ENCODE results near the gene ETS1. TPM values are rescaled to one million over a fixed set of nuclear protein-coding genes. Genes with fewer than 3 reads are reported as not detected.

ETS1 gene
- polyA plus RNA-seq, 1 donor from 2014 or later: 0.42 TPM

DNA sequence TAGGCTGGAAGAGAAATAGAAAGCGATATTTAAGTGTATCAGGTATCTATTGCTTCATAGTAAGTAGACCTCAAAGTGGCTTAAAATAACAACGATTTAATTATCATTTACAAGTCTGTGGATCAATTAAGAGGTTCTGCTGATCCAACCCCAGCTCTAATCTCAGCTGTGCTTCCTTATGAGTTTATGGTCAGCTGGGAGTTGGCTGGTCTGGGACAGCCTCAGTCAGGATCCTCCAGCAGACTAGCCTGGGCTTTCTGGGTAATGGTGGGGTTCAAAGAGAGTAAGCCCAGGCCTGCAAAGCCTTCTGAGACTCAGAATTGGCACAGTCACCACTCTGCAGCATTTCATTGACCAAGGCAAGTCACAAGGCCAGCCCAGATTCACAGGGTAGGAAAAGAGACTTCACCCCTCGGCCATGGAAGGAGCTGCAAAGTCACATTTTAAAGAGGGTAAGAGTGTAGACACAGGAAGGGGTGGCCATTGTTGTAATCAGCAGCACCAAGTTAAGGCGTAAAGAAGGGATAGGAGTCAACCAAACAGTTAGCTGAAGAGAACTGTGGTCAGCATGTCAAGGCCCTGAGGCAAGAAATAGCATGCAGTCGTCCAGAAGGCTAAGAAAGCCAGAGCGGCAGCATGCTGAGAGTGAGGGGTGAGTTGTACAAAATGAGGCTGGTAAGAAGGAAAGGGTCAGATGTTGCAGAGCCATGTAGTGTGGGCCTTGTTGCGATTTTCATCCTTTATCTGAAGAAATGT lies 168.2 kb downstream of the ETS1 start:
- Histone ChIP-seq H3K27ac (ENCODE audit: low read length) (no peak overlapping the region), H3K36me3 (ENCODE audit: insufficient read depth, low read length) (no peaks in the 10 kb centered on the region), H3K4me3 (ENCODE audit: low read length) (no peak overlapping the region), H3K79me2 (replicated peaks; ENCODE audit: insufficient read depth, low read length) (no peaks in the 10 kb centered on the region), H3K9me2 (ENCODE audit: insufficient read depth, low read length) (no peaks in the 10 kb centered on the region), H3K27me3 (ENCODE audit: insufficient read depth, low read depth, low read length) (no peaks in the 10 kb centered on the region), H3K4me2 (ENCODE audit: low read length) (no peak overlapping the region), H3K9ac (ENCODE audit: low read length) (no peak overlapping the region), H3K9me3 (ENCODE audit: low read length) (no peaks in the 10 kb centered on the region), H3F3A (ENCODE audit: insufficient read depth, low read length, poor library complexity, severe bottlenecking) (no peaks in the 10 kb centered on the region), H4K20me1 (ENCODE audit: insufficient read depth) (no peaks in the 10 kb centered on the region), H2AFZ (ENCODE audit: low read depth, low read length) (no peak overlapping the region)
- no peak for TF ChIP-seq RAD21 (conservative IDR thresholded peaks at IDR 0.05)
- TF ChIP-seq EP300 (conservative IDR thresholded peaks at IDR 0.05; ENCODE audit: poor library complexity, severe bottlenecking): no peak
- TF ChIP-seq, protein P1, sequence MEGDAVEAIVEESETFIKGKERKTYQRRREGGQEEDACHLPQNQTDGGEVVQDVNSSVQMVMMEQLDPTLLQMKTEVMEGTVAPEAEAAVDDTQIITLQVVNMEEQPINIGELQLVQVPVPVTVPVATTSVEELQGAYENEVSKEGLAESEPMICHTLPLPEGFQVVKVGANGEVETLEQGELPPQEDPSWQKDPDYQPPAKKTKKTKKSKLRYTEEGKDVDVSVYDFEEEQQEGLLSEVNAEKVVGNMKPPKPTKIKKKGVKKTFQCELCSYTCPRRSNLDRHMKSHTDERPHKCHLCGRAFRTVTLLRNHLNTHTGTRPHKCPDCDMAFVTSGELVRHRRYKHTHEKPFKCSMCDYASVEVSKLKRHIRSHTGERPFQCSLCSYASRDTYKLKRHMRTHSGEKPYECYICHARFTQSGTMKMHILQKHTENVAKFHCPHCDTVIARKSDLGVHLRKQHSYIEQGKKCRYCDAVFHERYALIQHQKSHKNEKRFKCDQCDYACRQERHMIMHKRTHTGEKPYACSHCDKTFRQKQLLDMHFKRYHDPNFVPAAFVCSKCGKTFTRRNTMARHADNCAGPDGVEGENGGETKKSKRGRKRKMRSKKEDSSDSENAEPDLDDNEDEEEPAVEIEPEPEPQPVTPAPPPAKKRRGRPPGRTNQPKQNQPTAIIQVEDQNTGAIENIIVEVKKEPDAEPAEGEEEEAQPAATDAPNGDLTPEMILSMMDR (IDR thresholded peaks at IDR 0.05; ENCODE audit: poor library complexity, severe bottlenecking): no peak
- no peak for TF ChIP-seq MXI1 (conservative IDR thresholded peaks at IDR 0.05; ENCODE audit: poor library complexity, severe bottlenecking)
- TF ChIP-seq POLR2AphosphoS5 (IDR thresholded peaks at IDR 0.05): no peak
- no peak for TF ChIP-seq EZH2 (IDR thresholded peaks at IDR 0.05; ENCODE audit: borderline replicate concordance, insufficient read depth, low read length, poor library complexity, severe bottlenecking)
- no peak for TF ChIP-seq TAF1 (IDR thresholded peaks at IDR 0.05; ENCODE audit: low read depth)
- TF ChIP-seq, protein P2, sequence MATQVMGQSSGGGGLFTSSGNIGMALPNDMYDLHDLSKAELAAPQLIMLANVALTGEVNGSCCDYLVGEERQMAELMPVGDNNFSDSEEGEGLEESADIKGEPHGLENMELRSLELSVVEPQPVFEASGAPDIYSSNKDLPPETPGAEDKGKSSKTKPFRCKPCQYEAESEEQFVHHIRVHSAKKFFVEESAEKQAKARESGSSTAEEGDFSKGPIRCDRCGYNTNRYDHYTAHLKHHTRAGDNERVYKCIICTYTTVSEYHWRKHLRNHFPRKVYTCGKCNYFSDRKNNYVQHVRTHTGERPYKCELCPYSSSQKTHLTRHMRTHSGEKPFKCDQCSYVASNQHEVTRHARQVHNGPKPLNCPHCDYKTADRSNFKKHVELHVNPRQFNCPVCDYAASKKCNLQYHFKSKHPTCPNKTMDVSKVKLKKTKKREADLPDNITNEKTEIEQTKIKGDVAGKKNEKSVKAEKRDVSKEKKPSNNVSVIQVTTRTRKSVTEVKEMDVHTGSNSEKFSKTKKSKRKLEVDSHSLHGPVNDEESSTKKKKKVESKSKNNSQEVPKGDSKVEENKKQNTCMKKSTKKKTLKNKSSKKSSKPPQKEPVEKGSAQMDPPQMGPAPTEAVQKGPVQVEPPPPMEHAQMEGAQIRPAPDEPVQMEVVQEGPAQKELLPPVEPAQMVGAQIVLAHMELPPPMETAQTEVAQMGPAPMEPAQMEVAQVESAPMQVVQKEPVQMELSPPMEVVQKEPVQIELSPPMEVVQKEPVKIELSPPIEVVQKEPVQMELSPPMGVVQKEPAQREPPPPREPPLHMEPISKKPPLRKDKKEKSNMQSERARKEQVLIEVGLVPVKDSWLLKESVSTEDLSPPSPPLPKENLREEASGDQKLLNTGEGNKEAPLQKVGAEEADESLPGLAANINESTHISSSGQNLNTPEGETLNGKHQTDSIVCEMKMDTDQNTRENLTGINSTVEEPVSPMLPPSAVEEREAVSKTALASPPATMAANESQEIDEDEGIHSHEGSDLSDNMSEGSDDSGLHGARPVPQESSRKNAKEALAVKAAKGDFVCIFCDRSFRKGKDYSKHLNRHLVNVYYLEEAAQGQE (IDR thresholded peaks at IDR 0.05; ENCODE audit: borderline replicate concordance): no peak
- TF ChIP-seq SMC3 (conservative IDR thresholded peaks at IDR 0.05; ENCODE audit: poor library complexity): no peak

GRCh38 chr11:128417607-128418324 lies 169.6 kb downstream of the ETS1 start:
- Histone ChIP-seq H3K9me3 (ENCODE audit: low read length) (no peaks in the 10 kb centered on the region), H3K79me2 (replicated peaks; ENCODE audit: insufficient read depth, low read length) (no peaks in the 10 kb centered on the region), H3K9me2 (ENCODE audit: insufficient read depth, low read length) (no peaks in the 10 kb centered on the region), H3K9ac (ENCODE audit: low read length) (no peak overlapping the region), H3K27me3 (ENCODE audit: insufficient read depth, low read depth, low read length) (no peaks in the 10 kb centered on the region), H3F3A (ENCODE audit: insufficient read depth, low read length, poor library complexity, severe bottlenecking) (no peaks in the 10 kb centered on the region), H3K4me2 (ENCODE audit: low read length) (no peak overlapping the region), H4K20me1 (ENCODE audit: insufficient read depth) (no peaks in the 10 kb centered on the region), H2AFZ (ENCODE audit: low read depth, low read length) (no peak overlapping the region), H3K4me3 (ENCODE audit: low read length) (no peak overlapping the region), H3K36me3 (ENCODE audit: insufficient read depth, low read length) (no peaks in the 10 kb centered on the region), H3K27ac (ENCODE audit: low read length) (no peak overlapping the region)
- TF ChIP-seq SMC3 (conservative IDR thresholded peaks at IDR 0.05; ENCODE audit: poor library complexity) (no peak), EZH2 (IDR thresholded peaks at IDR 0.05; ENCODE audit: borderline replicate concordance, insufficient read depth, low read length, poor library complexity, severe bottlenecking) (no peak), MXI1 (conservative IDR thresholded peaks at IDR 0.05; ENCODE audit: poor library complexity, severe bottlenecking) (no peak), TAF1 (IDR thresholded peaks at IDR 0.05; ENCODE audit: low read depth) (no peak), POLR2AphosphoS5 (IDR thresholded peaks at IDR 0.05) (no peak), EP300 (conservative IDR thresholded peaks at IDR 0.05; ENCODE audit: poor library complexity, severe bottlenecking) (no peak), RAD21 (conservative IDR thresholded peaks at IDR 0.05) (no peak)
- TF ChIP-seq, protein P1 (IDR thresholded peaks at IDR 0.05; ENCODE audit: poor library complexity, severe bottlenecking): no peak
- TF ChIP-seq, protein P2 (IDR thresholded peaks at IDR 0.05; ENCODE audit: borderline replicate concordance): no peak
